PC-9 (cell line): ENCODE data around the gene TENM4. TPM values are rescaled to one million over a fixed set of nuclear protein-coding genes. Genes with fewer than 3 reads are reported as not detected.
A peak's percentile ranks its signal among the peaks of the same experiment; 100 is the strongest.

ENCODE experiments used
- BruUV-seq: library from RNA; stranded (reverse); fragments of 400-500 nt; replicated peaks from 2 replicates; lab custom pipeline; 2021; lab: Mats Ljungman, UMichigan
- CTCF ChIA-PET: fragments of 300-600 bp; sonication (Branson Sonifier 250); formaldehyde crosslinking; loops from one replicate; lab custom pipeline; 2022; ENCODE audit warnings: antibody characterized with exemption; lab: Charles Lee
- POLR2A ChIA-PET: fragments of 300-600 bp; sonication (Branson Sonifier 250); formaldehyde crosslinking; loops from one replicate; lab custom pipeline; 2022; ENCODE audit warnings: antibody characterized with exemption; ENCODE audit not compliant: unreplicated experiment; lab: Charles Lee
- DNase-seq, 2 experiments: peaks; one replicate each; pipeline versions ENCODE4 v3.0.0 to v3.0.0-alpha.2; 2015 to 2022; ENCODE audit warnings: mixed read lengths in 1 of 2
- H2AFZ ChIP-seq: fragments of 200-600 bp; sonication (generic); 2 replicates; pipeline ENCODE4 v1.8.1; 2017; ENCODE audit warnings: antibody characterized with exemption
- H3F3A ChIP-seq: fragments of 200-600 bp; sonication (generic); 2 replicates; pipeline ENCODE4 v1.8.1; 2017; ENCODE audit warnings: antibody characterized with exemption, mild to moderate bottlenecking, low read depth; ENCODE audit not compliant: insufficient read depth
- H3K27ac ChIP-seq: fragments of 200-600 bp; sonication (generic); 2 replicates; pipeline ENCODE4 v1.6.1; 2016; ENCODE audit warnings: mixed run types
- H3K27me3 ChIP-seq: fragments of 200-600 bp; sonication (generic); 2 replicates; pipeline ENCODE4 v1.6.1; 2016; ENCODE audit warnings: low read depth, mixed run types; ENCODE audit not compliant: insufficient read depth
- H3K36me3 ChIP-seq: fragments of 200-600 bp; sonication (generic); 2 replicates; pipeline ENCODE4 v1.6.1; 2016; ENCODE audit warnings: low read depth, mixed run types
- H3K4me1 ChIP-seq: fragments of 200-600 bp; sonication (generic); replicated peaks from 2 replicates; pipeline ENCODE4 v1.6.1; 2016; ENCODE audit warnings: mixed run types; ENCODE audit not compliant: insufficient read depth
- H3K4me2 ChIP-seq: fragments of 200-600 bp; sonication (generic); 2 replicates; pipeline ENCODE4 v1.6.1; 2017; ENCODE audit warnings: mixed run types
- H3K4me3 ChIP-seq: fragments of 200-600 bp; sonication (generic); 2 replicates; pipeline ENCODE4 v1.6.1; 2016; ENCODE audit warnings: mixed run types
- H3K79me2 ChIP-seq: fragments of 200-600 bp; sonication (generic); 2 replicates; pipeline ENCODE4 v1.6.1; 2017; ENCODE audit warnings: low read depth, mixed run types
- H3K9me2 ChIP-seq: fragments of 200-600 bp; sonication (generic); 2 replicates; pipeline ENCODE4 v1.8.1; 2017; ENCODE audit warnings: mild to moderate bottlenecking; ENCODE audit not compliant: insufficient read depth
- H3K9me3 ChIP-seq: fragments of 200-600 bp; sonication (generic); 2 replicates; pipeline ENCODE4 v1.8.1; 2016; ENCODE audit warnings: low read depth; ENCODE audit not compliant: insufficient read depth
- H4K20me1 ChIP-seq: fragments of 200-600 bp; sonication (generic); 2 replicates; pipeline ENCODE4 v1.8.1; 2017; ENCODE audit not compliant: insufficient read depth
- CTCF ChIP-seq: fragments of 200-600 bp; sonication (generic); conservative IDR thresholded peaks from 2 replicates; pipeline ENCODE4 v1.6.1; 2017; ENCODE audit warnings: mixed run types, antibody characterized with exemption, mild to moderate bottlenecking, moderate library complexity
- EZH2 ChIP-seq: fragments of 200-600 bp; sonication (generic); IDR thresholded peaks from 2 replicates; pipeline ENCODE4 v1.8.0; 2017; ENCODE audit warnings: antibody characterized with exemption, low read depth
- intact Hi-C: fragments of 100-400 bp; cut with micrococcal nuclease; formaldehyde crosslinking; loops from one replicate; pipeline ENCODE4 v1.10.0; 2022; ENCODE audit not compliant: unreplicated experiment
- total RNA-seq: library from RNA; stranded (reverse); gene quantifications from 2 replicates; pipeline ENCODE4 v1.2.3, GENCODE V29; 2021

Gene TENM4
- total RNA-seq, 1 experiment from 2014 or later: not detected

GRCh38 chr11:78808923-78809322 lies 631.9 kb downstream of the TENM4 start:
- ChIA-PET POLR2A (no interaction called here), CTCF (no interaction called here)
- Histone ChIP-seq H3K79me2 (no peaks in the 10 kb centered on the region), H3F3A (no peaks in the 10 kb centered on the region), H3K4me1 (no peaks in the 10 kb centered on the region), H3K27me3 (peaks cover 41% of the 10 kb centered on the region), H4K20me1 (no peaks in the 10 kb centered on the region), H3K36me3 (no peaks in the 10 kb centered on the region), H3K27ac (no peak overlapping the region), H3K9me3 (no peaks in the 10 kb centered on the region), H3K4me2 (no peak overlapping the region), H3K4me3 (no peak overlapping the region), H3K9me2 (no peaks in the 10 kb centered on the region), H2AFZ (no peak overlapping the region)
- BruUV-seq: no TSS peak
- TF ChIP-seq CTCF (no peak), EZH2 (no peak)
- DNase-seq: peak in 1 of 2 experiments; percentile 31
- intact Hi-C loops: no loop called here

- H3K4me1 ChIP-seq: no peaks in the 10 kb centered on the region
- H3K36me3 ChIP-seq: no peaks in the 10 kb centered on the region
- no peak overlapping the region for H3K4me2 ChIP-seq
- H3K9me2 ChIP-seq: no peaks in the 10 kb centered on the region
- intact Hi-C loops: no loop called here
- H3K79me2 ChIP-seq: no peaks in the 10 kb centered on the region
- no peaks in the 10 kb centered on the region for H3K9me3 ChIP-seq
- no peak overlapping the region for H2AFZ ChIP-seq
- H3K27ac ChIP-seq: no peak overlapping the region
- no peak for TF ChIP-seq CTCF
- TF ChIP-seq EZH2: no peak
- DNase-seq: no peak
- BruUV-seq: no TSS peak
- ChIA-PET POLR2A (no interaction called here), CTCF (no interaction called here)
- H4K20me1 ChIP-seq: no peaks in the 10 kb centered on the region
- no peak overlapping the region for H3K4me3 ChIP-seq
- peaks cover 40% of the 10 kb centered on the region for H3K27me3 ChIP-seq
- H3F3A ChIP-seq: no peaks in the 10 kb centered on the region
These were observed 633.5 kb downstream of the TENM4 start for GRCh38 chr11:78807351-78807750.

GRCh38 chr11:78806214-78807004 lies 634.4 kb downstream of the TENM4 start:
- no peaks in the 10 kb centered on the region for H4K20me1 ChIP-seq
- H3K79me2 ChIP-seq: no peaks in the 10 kb centered on the region
- no peak overlapping the region for H3K4me3 ChIP-seq
- H3K9me3 ChIP-seq: no peaks in the 10 kb centered on the region
- H3K27me3 ChIP-seq: peaks cover 37% of the 10 kb centered on the region
- no peak for TF ChIP-seq CTCF
- TF ChIP-seq EZH2: no peak
- no peak overlapping the region for H2AFZ ChIP-seq
- H3K36me3 ChIP-seq: no peaks in the 10 kb centered on the region
- POLR2A ChIA-PET: no interaction called here
- intact Hi-C loops: no loop called here
- no TSS peak for BruUV-seq
- H3F3A ChIP-seq: no peaks in the 10 kb centered on the region
- no peaks in the 10 kb centered on the region for H3K9me2 ChIP-seq
- no peak overlapping the region for H3K4me2 ChIP-seq
- H3K4me1 ChIP-seq: no peaks in the 10 kb centered on the region
- CTCF ChIA-PET: no interaction called here
- DNase-seq: no peak
- no peak overlapping the region for H3K27ac ChIP-seq
